ENCODE results near the gene FASTKD2. TPM values are rescaled to one million over a fixed set of nuclear protein-coding genes. Genes with fewer than 3 reads are reported as not detected.

Gene FASTKD2
- total and polyA plus RNA-seq, 10 donors = 8.9 to 27.1 (median 20.7) TPM

GRCh38 chr2:206728277-206729199, 36.9 kb upstream of the FASTKD2 start:
- intact Hi-C loops (cut with DNase I; ENCODE audit: low total_unique reads) = no loop called here
- Histone ChIP-seq H3K27me3 (replicated peaks in 1 of 7) (peaks cover 0 to 12% (median 0%) of the 10 kb centered on the region in 7 donors), H3K4me1 (no peaks in the 10 kb centered on the region), H3K36me3 (no peaks in the 10 kb centered on the region), H3K4me3 (no peak overlapping the region), H3K27ac (no peak overlapping the region), H3K9me3 (no peaks in the 10 kb centered on the region)
- no peak for DNase-seq
- 78 to 90% (median 83%) methylated on average over 7 of the region's 7 CpGs for WGBS, 5 donors
- no peak for TF ChIP-seq POLR2AphosphoS5 (IDR thresholded peaks at IDR 0.05)

GRCh38 chr2:206733341-206733740, 32.1 kb upstream of the FASTKD2 start:
- H3K4me3 ChIP-seq = no peak overlapping the region
- no peak for DNase-seq

GRCh38 chr2:206736935-206737334, 28.5 kb upstream of the FASTKD2 start:
- Histone ChIP-seq H3K27me3 (replicated peaks in 1 of 7) (peaks cover 0 to 4% (median 0%) of the 10 kb centered on the region in 7 donors), H3K9me3 (no peaks in the 10 kb centered on the region), H3K4me3 (no peak overlapping the region), H3K27ac (no peak overlapping the region), H3K4me1 (no peaks in the 10 kb centered on the region), H3K36me3 (no peaks in the 10 kb centered on the region)
- intact Hi-C loops (cut with DNase I; ENCODE audit: low total_unique reads) = no loop called here
- TF ChIP-seq CTCF (IDR thresholded peaks at IDR 0.05 in 8 of 11, conservative IDR thresholded peaks at IDR 0.05 in 3 of 11) = no peak
- TF ChIP-seq POLR2AphosphoS5 (IDR thresholded peaks at IDR 0.05) = no peak
- no peak for TF ChIP-seq POLR2A (IDR thresholded peaks at IDR 0.05)
- no peak for DNase-seq
- 80 to 91% (median 83%) methylated on average over 5 of the region's 5 CpGs for WGBS, 5 donors

More at GRCh38 chr2:206733341-206733740, 32.1 kb upstream of the FASTKD2 start:
- H3K27me3 ChIP-seq (replicated peaks in 1 of 7) = peaks cover 0 to 7% (median 0%) of the 10 kb centered on the region in 7 donors
- H3K27ac ChIP-seq = no peak overlapping the region
- H3K9me3 ChIP-seq = no peaks in the 10 kb centered on the region
- H3K4me1 ChIP-seq = no peaks in the 10 kb centered on the region
- 72 to 82% (median 80%) methylated on average over 2 of the region's 2 CpGs for WGBS, 5 donors
- TF ChIP-seq CTCF (IDR thresholded peaks at IDR 0.05 in 8 of 11, conservative IDR thresholded peaks at IDR 0.05 in 3 of 11) (no peak), POLR2A (IDR thresholded peaks at IDR 0.05) (no peak), POLR2AphosphoS5 (IDR thresholded peaks at IDR 0.05) (no peak)
- intact Hi-C loops (cut with DNase I; ENCODE audit: low total_unique reads) = no loop called here
- H3K36me3 ChIP-seq = no peaks in the 10 kb centered on the region

GRCh38 chr2:206739271-206739670, 26.1 kb upstream of the FASTKD2 start:
- TF ChIP-seq POLR2A (IDR thresholded peaks at IDR 0.05) (no peak), POLR2AphosphoS5 (IDR thresholded peaks at IDR 0.05) (no peak), CTCF (IDR thresholded peaks at IDR 0.05 in 8 of 11, conservative IDR thresholded peaks at IDR 0.05 in 3 of 11) (no peak)
- peaks cover 0 to 4% (median 0%) of the 10 kb centered on the region in 7 donors for H3K27me3 ChIP-seq (replicated peaks in 1 of 7)
- 64 to 77% (median 74%) methylated on average over 2 of the region's 2 CpGs for WGBS, 5 donors
- H3K9me3 ChIP-seq = no peaks in the 10 kb centered on the region
- H3K4me1 ChIP-seq = no peaks in the 10 kb centered on the region
- no peak overlapping the region for H3K27ac ChIP-seq
- intact Hi-C loops (cut with DNase I; ENCODE audit: low total_unique reads) = no loop called here
- H3K36me3 ChIP-seq = no peaks in the 10 kb centered on the region
- no peak overlapping the region for H3K4me3 ChIP-seq
- no peak for DNase-seq

Data from spleen (tissue), 11 donors.